ENCODE results near the gene AKAP6.
"Not testable (repeated sequence)": the region's sequence is repeated elsewhere in the genome, so short reads cannot be mapped to it uniquely, and the experiment has no call there.

Gene AKAP6

GRCh38 chr14:32565256-32565655 lies 236.2 kb downstream of the AKAP6 start:
- no peak for ATAC-seq
- no peak for DNase-seq (ENCODE audit: low spot score in 2 of 2)

DNA sequence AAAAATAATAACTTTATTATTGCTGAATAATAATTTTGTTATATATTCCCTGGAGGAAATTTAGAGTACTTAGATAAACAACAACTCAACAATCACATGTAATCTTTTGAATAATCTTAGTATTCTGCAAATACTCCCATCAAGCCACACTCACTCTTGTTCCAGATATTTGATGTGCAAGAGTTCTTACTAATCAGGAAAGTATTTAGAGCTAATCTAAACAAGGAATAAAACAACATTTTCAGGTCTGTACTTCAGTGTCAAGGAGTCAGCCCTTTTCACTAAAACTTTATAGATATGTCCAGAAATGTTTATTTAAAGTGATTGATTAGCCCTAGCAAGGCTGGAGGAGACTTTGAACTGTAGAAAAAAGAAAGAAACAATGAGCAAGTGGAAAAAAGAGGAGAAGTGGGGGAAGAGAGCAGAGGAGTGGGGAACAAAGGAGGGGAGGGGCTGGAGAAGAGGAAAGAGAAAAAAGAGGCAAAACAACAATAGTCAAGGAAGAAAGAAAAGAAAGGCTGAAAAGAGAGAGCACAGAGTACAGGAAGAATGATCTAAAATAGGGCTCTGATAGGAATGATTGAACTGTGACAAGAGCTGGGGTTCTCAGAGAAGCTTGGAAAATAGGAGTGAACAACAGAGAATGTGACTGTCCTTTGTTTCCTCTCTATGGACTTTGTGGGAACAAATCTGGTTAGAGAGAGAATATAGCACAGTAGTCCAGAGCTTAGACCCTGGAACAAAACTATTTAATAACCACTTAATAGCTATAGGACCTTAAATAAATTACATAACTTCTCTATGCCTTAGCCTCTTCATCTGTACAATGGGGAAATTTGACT lies 238.7 kb downstream of the AKAP6 start:
- Mint-ChIP-seq H3K4me1 (peaks cover 6% of the 10 kb centered on the region), H3K36me3 (no peaks in the 10 kb centered on the region), H3K9me3 (no peaks in the 10 kb centered on the region), H3K27ac (no peak overlapping the region), H3K4me3 (no peak overlapping the region)
- no peak for ATAC-seq
- DNase-seq (ENCODE audit: low spot score in 2 of 2), result no peak

More at GRCh38 chr14:32565256-32565655, 236.2 kb downstream of the AKAP6 start:
- Mint-ChIP-seq H3K27ac (no peak overlapping the region), H3K9me3 (no peaks in the 10 kb centered on the region), H3K4me3 (no peak overlapping the region), H3K4me1 (peaks cover 6% of the 10 kb centered on the region), H3K36me3 (no peaks in the 10 kb centered on the region)

DNA sequence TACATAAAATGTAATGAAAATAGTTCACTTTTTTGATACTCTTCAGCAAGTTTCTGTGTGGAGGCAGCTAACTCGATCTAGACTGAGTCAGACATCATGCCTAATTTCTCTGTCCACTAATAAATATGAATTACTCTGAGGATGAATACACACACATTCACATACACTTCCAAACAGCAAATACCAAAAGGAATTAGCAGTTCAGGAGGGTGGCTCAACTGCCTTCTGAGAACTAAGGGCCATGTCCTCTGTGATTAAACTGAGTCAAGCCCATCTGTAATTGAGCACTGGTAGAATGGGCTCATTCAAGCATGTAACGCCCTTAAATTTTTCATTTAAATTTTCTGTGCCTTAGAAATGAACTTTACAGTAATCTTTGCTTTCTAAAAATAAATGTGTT lies 242.5 kb downstream of the AKAP6 start:
- no peaks in the 10 kb centered on the region for H3K36me3 Mint-ChIP-seq
- DNase-seq (ENCODE audit: low spot score in 2 of 2) (no peak), ATAC-seq (no peak)
- no peaks in the 10 kb centered on the region for H3K4me1 Mint-ChIP-seq
- H3K4me3 Mint-ChIP-seq, result no peak overlapping the region
- H3K27ac Mint-ChIP-seq, result no peak overlapping the region
- no peaks in the 10 kb centered on the region for H3K9me3 Mint-ChIP-seq

DNA sequence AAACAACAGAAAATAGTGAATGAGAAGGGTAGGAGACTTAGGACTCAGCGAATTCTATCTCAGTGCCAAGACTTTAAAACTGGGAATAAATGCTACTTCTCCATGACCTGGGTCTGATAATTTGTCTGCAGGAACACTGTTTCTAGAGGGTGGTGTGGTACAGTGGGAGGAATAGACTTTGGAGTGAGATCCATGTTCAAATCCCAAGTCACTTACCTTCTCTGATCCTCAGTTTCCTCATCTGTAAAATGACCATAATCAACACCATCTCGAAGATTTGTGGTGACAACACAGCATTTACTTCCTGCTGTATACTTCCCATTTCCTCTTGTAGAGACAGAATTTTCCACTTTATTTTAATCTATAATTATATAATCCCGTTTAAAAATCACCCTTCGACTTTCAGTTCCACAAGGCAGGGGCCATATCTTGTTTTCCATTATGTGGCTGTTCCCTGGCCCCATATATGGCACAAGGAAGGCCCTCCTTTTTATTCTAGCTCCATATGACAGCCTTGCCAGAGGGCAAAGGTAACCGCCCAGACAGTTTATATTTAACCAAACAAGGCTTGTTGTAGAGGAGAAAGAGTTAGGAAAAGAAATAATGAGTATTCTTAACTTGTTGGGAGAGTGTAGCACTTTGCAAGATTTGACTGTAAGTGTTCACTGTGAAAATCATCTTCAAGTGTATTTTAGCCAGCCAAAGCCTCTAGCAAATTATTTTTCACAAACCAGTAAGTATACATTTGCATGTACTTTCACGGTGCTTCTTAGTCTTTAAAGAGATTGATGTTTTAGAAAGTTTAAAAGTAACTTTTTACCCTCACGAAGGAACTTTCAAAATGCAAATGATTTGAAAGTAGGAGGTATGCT lies 243.1 kb downstream of the AKAP6 start:
- ATAC-seq, result no peak
- Mint-ChIP-seq H3K4me1 (no peaks in the 10 kb centered on the region), H3K9me3 (no peaks in the 10 kb centered on the region), H3K27ac (no peak overlapping the region), H3K36me3 (no peaks in the 10 kb centered on the region), H3K4me3 (no peak overlapping the region)
- no peak for DNase-seq (ENCODE audit: low spot score in 2 of 2)

GRCh38 chr14:32572867-32573150 lies 243.7 kb downstream of the AKAP6 start:
- no peaks in the 10 kb centered on the region for H3K4me1 Mint-ChIP-seq
- ATAC-seq, result no peak

GRCh38 chr14:32574269-32574668 lies 245.2 kb downstream of the AKAP6 start:
- Mint-ChIP-seq H3K27ac (no peak overlapping the region), H3K4me1 (no peaks in the 10 kb centered on the region), H3K36me3 (no peaks in the 10 kb centered on the region), H3K9me3 (no peaks in the 10 kb centered on the region), H3K4me3 (no peak overlapping the region)
- ATAC-seq (no peak), DNase-seq (ENCODE audit: low spot score in 2 of 2) (no peak)

More at GRCh38 chr14:32572867-32573150, 243.7 kb downstream of the AKAP6 start:
- H3K36me3 Mint-ChIP-seq, result no peaks in the 10 kb centered on the region
- no peak overlapping the region for H3K27ac Mint-ChIP-seq
- H3K9me3 Mint-ChIP-seq, result no peaks in the 10 kb centered on the region
- H3K4me3 Mint-ChIP-seq, result no peak overlapping the region
- no peak for DNase-seq (ENCODE audit: low spot score in 2 of 2)

GRCh38 chr14:32576088-32576795 lies 247.1 kb downstream of the AKAP6 start:
- no peak for ATAC-seq
- no peak for DNase-seq (ENCODE audit: low spot score in 2 of 2)
- Mint-ChIP-seq H3K36me3 (no peaks in the 10 kb centered on the region), H3K9me3 (no peaks in the 10 kb centered on the region), H3K4me3 (no peak overlapping the region), H3K4me1 (no peaks in the 10 kb centered on the region), H3K27ac (no peak overlapping the region)

DNA sequence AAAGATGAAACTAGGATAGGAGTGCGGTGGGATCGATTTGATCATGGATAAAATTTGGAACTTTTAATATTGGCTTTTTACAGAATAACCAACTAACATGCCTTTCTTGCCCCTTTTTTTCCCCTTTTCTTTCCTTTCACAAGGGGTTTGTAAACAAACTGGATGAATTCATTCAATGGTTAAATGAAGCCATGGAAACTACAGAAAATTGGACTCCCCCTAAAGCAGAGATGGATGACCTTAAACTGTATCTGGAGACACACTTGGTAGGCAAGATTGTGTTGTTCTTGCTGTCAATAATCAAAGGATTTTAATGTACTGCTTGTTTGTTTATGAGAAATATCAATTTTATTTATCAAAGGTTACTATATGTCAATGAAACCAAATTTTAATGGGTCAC lies 247.9 kb downstream of the AKAP6 start:
- H3K4me1 Mint-ChIP-seq, result no peaks in the 10 kb centered on the region
- H3K4me3 Mint-ChIP-seq, result no peak overlapping the region
- ATAC-seq, result no peak
- no peak overlapping the region for H3K27ac Mint-ChIP-seq
- H3K9me3 Mint-ChIP-seq, result no peaks in the 10 kb centered on the region
- H3K36me3 Mint-ChIP-seq, result no peaks in the 10 kb centered on the region
- no peak for DNase-seq (ENCODE audit: low spot score in 2 of 2)

DNA sequence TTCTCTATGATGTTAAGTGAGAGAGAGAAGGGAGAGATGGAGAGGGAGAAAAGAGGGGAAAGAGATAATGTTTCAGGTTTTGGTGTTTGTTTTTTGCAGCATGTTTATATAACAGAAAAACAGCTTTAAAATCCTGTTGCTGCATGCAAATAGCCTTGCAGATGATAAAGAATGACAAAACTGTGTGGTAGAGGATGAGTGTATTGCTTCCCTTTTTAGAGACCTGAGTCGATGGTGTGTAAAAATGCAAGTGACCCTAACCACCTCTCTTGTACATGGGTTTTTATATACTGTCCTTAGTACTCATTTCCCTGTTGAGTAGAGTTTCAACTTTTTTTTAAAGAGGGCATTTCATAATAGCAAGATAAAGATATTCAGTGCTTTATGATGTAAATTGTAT lies 249.1 kb downstream of the AKAP6 start:
- ATAC-seq (peak; percentile 54), DNase-seq (ENCODE audit: low spot score in 2 of 2) (no peak)
- no peak overlapping the region for H3K27ac Mint-ChIP-seq
- H3K9me3 Mint-ChIP-seq, result no peaks in the 10 kb centered on the region
- H3K4me1 Mint-ChIP-seq, result no peaks in the 10 kb centered on the region
- no peak overlapping the region for H3K4me3 Mint-ChIP-seq
- no peaks in the 10 kb centered on the region for H3K36me3 Mint-ChIP-seq

- H3K4me1 Mint-ChIP-seq; H3K36me3 Mint-ChIP-seq; ATAC-seq; DNase-seq (ENCODE audit: low spot score in 2 of 2); H3K9me3 Mint-ChIP-seq; H3K27ac Mint-ChIP-seq; H3K4me3 Mint-ChIP-seq: not testable (repeated sequence)
Observed at GRCh38 chr14:32583427-32583826, 254.3 kb downstream of the AKAP6 start.

DNA sequence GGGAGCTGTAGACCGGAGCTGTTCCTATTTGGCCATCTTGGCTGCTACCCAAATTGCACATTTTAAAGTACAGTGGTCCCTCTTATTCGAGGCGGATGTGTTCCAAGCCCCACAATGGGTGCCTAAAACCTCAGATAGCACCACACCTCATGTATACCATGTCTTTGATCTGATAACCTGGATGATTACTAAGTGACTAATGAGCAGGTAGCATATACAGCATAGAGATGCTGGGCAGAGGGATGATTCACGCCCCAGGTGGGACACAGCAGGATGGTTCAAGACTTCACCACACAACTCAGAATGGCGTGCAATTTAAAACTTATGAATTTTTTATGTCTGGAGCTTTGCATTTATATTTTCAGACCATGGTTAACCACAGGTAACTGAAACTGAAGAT lies 255.0 kb downstream of the AKAP6 start:
- no peaks in the 10 kb centered on the region for H3K36me3 Mint-ChIP-seq
- no peak for ATAC-seq
- H3K9me3 Mint-ChIP-seq, result peaks cover 3% of the 10 kb centered on the region
- no peak overlapping the region for H3K4me3 Mint-ChIP-seq
- H3K27ac Mint-ChIP-seq, result no peak overlapping the region
- DNase-seq (ENCODE audit: low spot score in 2 of 2), result no peak
- no peaks in the 10 kb centered on the region for H3K4me1 Mint-ChIP-seq

DNA sequence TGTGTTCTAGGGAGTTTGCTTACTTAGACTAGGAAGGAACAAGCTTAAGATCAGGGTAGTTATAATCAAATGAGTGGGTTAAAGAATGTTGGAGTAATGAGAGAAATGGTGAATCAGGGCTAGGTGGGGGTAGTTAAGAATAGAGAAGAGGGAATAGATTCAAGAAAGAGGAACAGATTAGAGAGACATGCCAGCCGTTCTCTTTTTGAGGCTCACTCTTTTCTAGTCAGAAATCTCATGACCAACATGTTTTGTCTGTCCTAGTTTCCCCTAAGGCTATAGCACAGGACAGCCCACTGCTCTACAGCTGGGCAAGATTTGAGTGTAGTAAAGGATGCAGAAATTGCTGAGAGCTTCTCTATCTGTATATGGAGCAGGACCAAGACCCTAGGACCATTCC lies 258.4 kb downstream of the AKAP6 start:
- no peak for ATAC-seq

DNA sequence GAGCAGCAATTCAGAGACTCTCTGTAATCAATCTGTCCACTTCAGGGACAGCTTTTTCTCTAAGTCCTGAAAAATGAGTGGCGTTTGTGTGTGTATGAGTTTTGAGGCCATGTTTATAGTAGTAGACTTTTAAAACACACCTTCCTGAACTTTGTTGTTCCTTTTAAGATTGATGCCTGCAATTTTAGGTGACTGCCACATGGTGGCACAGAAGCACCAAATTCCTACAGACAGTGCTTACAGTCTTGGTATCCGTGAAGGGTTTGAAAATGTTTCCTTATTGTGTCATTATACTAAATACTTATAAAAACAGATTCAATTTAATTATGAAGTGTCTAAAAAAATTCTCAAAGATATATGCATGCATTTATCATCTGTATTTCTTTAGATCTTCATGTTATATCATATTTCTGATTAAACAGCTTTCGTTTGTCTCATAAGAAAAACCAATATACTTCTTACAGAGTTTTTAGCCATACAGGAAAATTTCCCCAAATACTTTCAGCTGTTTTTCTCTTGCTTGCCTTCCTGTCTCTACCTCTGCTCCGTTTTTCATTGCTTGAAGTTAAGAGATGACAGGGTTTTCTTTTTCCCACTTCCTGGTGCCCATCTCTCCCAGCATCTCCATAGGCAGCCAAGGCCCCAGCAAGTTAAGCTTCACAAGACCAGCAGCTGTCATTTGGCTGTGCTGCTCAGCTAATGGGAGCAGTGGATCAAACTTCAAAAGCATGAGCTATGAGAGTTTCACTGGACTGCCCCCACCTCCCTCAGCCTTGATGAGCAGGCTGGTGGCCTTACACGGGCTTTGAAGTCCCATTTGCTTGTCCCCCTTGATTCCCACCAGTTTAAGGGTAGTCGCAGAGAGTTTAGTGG lies 259.6 kb downstream of the AKAP6 start:
- H3K4me3 Mint-ChIP-seq, result no peak overlapping the region
- no peaks in the 10 kb centered on the region for H3K4me1 Mint-ChIP-seq
- DNase-seq (ENCODE audit: low spot score in 2 of 2), result no peak
- H3K27ac Mint-ChIP-seq, result no peak overlapping the region
- no peak for ATAC-seq
- no peaks in the 10 kb centered on the region for H3K36me3 Mint-ChIP-seq
- H3K9me3 Mint-ChIP-seq, result peaks cover 5% of the 10 kb centered on the region

More for the DNA sequence above, 258.4 kb downstream of the AKAP6 start:
- Mint-ChIP-seq H3K9me3 (peaks cover 5% of the 10 kb centered on the region), H3K27ac (no peak overlapping the region), H3K36me3 (no peaks in the 10 kb centered on the region), H3K4me3 (no peak overlapping the region), H3K4me1 (no peaks in the 10 kb centered on the region)
- DNase-seq (ENCODE audit: low spot score in 2 of 2), result no peak

GRCh38 chr14:32590157-32590556 lies 261.1 kb downstream of the AKAP6 start:
- Mint-ChIP-seq H3K9me3 (peaks cover 5% of the 10 kb centered on the region), H3K36me3 (no peaks in the 10 kb centered on the region), H3K4me1 (no peaks in the 10 kb centered on the region), H3K4me3 (no peak overlapping the region), H3K27ac (no peak overlapping the region)
- ATAC-seq, result no peak
- DNase-seq (ENCODE audit: low spot score in 2 of 2), result no peak
